HEK293 (cell line): ENCODE measurements around the gene APBA1.

Source experiments
- CTCF ChIA-PET: fragments of 350-600 bp; formaldehyde crosslinking; extraction: SDS; loops from one replicate; lab custom pipeline; 2021; ENCODE audit warnings: antibody characterized with exemption; lab: Yijun Ruan, JAX
- POLR2A ChIA-PET: fragments of 300-600 bp; formaldehyde crosslinking; extraction: SDS; loops from one replicate; lab custom pipeline; 2020; ENCODE audit warnings: antibody characterized with exemption, inconsistent platforms; lab: Yijun Ruan, JAX
- H3K27ac ChIP-seq: fragments of 200-500 bp; sonication (Bioruptor generic); 2 replicates; pipeline ENCODE4 v1.5.1; 2014; ENCODE audit warnings: low read depth, low read length, control low read depth, inconsistent platforms; ENCODE audit errors: extremely low read depth
- H3K36me3 ChIP-seq, 2 experiments: fragments of 200-500 bp in 1 of 2; sonication (Bioruptor generic) in 1 of 2; 1 replicate in 1 of 2; 2 replicates in 1 of 2; pipeline ENCODE4 v1.5.1; 2014 to 2017; ENCODE audit warnings: inconsistent platforms in 2 of 2, low read length in 2 of 2; ENCODE audit not compliant: control insufficient read depth in 2 of 2, insufficient read depth in 1 of 2
- H3K4me1 ChIP-seq: fragments of 200-500 bp; sonication (Bioruptor generic); 2 replicates; pipeline ENCODE4 v1.5.1; 2014; ENCODE audit warnings: mild to moderate bottlenecking, low read length, inconsistent platforms; ENCODE audit not compliant: control insufficient read depth, insufficient read depth
- H3K4me3 ChIP-seq: 2 replicates; pipeline ENCODE4 v1.5.1; 2011; ENCODE audit warnings: low read depth, mild to moderate bottlenecking, control low read depth, low read length, moderate library complexity
- H3K9me3 ChIP-seq: fragments of 200-500 bp; sonication (Bioruptor generic); 2 replicates; pipeline ENCODE4 v1.5.1; 2014; ENCODE audit warnings: low read depth, low read length, inconsistent platforms; ENCODE audit not compliant: control insufficient read depth, insufficient read depth
- CTCF ChIP-seq: fragments of 450-650 bp; formaldehyde crosslinking; IDR thresholded peaks from 2 replicates; pipeline ENCODE4 v1.5.1; 2016; ENCODE audit warnings: missing biosample characterization, missing genetic modification characterization
- FEZF1 ChIP-seq: fragments of 450-650 bp; formaldehyde crosslinking; IDR thresholded peaks from 2 replicates; pipeline ENCODE4 v1.5.1; 2016; ENCODE audit warnings: missing biosample characterization, missing genetic modification characterization
- GLI4 ChIP-seq: fragments of 450-650 bp; formaldehyde crosslinking; IDR thresholded peaks from 2 replicates; pipeline ENCODE4 v1.5.1; 2016; ENCODE audit warnings: missing biosample characterization, missing genetic modification characterization
- GLIS1 ChIP-seq: fragments of 450-650 bp; formaldehyde crosslinking; IDR thresholded peaks from 2 replicates; pipeline ENCODE4 v1.5.1; 2016; ENCODE audit warnings: missing biosample characterization, missing genetic modification characterization
- SP2 ChIP-seq: fragments of 450-650 bp; formaldehyde crosslinking; IDR thresholded peaks from 2 replicates; pipeline ENCODE4 v1.5.1; 2016; ENCODE audit warnings: missing biosample characterization, missing genetic modification characterization
- YY2 ChIP-seq: fragments of 450-650 bp; formaldehyde crosslinking; IDR thresholded peaks from 2 replicates; pipeline ENCODE4 v1.5.1; 2016; ENCODE audit warnings: missing biosample characterization, missing genetic modification characterization
- ZFHX2 ChIP-seq: fragments of 450-650 bp; formaldehyde crosslinking; conservative IDR thresholded peaks from 2 replicates; pipeline ENCODE4 v1.5.1; 2016; ENCODE audit warnings: missing biosample characterization, missing genetic modification characterization
- ZFP69B ChIP-seq: fragments of 450-650 bp; formaldehyde crosslinking; IDR thresholded peaks from 2 replicates; pipeline ENCODE4 v1.5.1; 2016; ENCODE audit warnings: missing biosample characterization, missing genetic modification characterization
- ZNF140 ChIP-seq: fragments of 450-650 bp; formaldehyde crosslinking; IDR thresholded peaks from 2 replicates; pipeline ENCODE4 v1.5.1; 2016; ENCODE audit warnings: missing biosample characterization, missing genetic modification characterization
- ZNF146 ChIP-seq: fragments of 450-650 bp; formaldehyde crosslinking; IDR thresholded peaks from 2 replicates; pipeline ENCODE4 v1.5.1; 2016; ENCODE audit warnings: missing biosample characterization, missing genetic modification characterization
- ZNF184 ChIP-seq: fragments of 450-650 bp; IDR thresholded peaks from 2 replicates; pipeline ENCODE4 v1.5.1; 2018; ENCODE audit warnings: missing biosample characterization, mild to moderate bottlenecking, missing genetic modification characterization
- ZNF239 ChIP-seq: fragments of 450-650 bp; formaldehyde crosslinking; IDR thresholded peaks from 2 replicates; pipeline ENCODE4 v1.5.1; 2016; ENCODE audit warnings: missing biosample characterization, missing genetic modification characterization
- ZNF423 ChIP-seq: fragments of 450-650 bp; formaldehyde crosslinking; IDR thresholded peaks from 2 replicates; pipeline ENCODE4 v1.5.1; 2016; ENCODE audit warnings: missing biosample characterization, missing genetic modification characterization
- ZNF426 ChIP-seq: fragments of 450-650 bp; formaldehyde crosslinking; IDR thresholded peaks from 2 replicates; pipeline ENCODE4 v1.5.1; 2017; ENCODE audit warnings: missing biosample characterization, missing genetic modification characterization, mild to moderate bottlenecking, inconsistent platforms, moderate library complexity
- ZNF530 ChIP-seq: fragments of 450-650 bp; formaldehyde crosslinking; IDR thresholded peaks from 2 replicates; pipeline ENCODE4 v1.5.1; 2016; ENCODE audit warnings: low read depth, missing biosample characterization, missing genetic modification characterization
- ZNF645 ChIP-seq: fragments of 450-650 bp; formaldehyde crosslinking; IDR thresholded peaks from 2 replicates; pipeline ENCODE4; 2016; ENCODE audit warnings: missing biosample characterization, missing genetic modification characterization
- ZNF747 ChIP-seq: fragments of 450-650 bp; formaldehyde crosslinking; IDR thresholded peaks from 2 replicates; pipeline ENCODE4 v1.5.1; 2016; ENCODE audit warnings: missing biosample characterization, missing genetic modification characterization
- TF ChIP-seq, protein P1 (sequence below): fragments of 450-650 bp; formaldehyde crosslinking; IDR thresholded peaks from 2 replicates; pipeline ENCODE4 v1.5.1; 2016; ENCODE audit warnings: missing biosample characterization, missing genetic modification characterization

The APBA1 gene

DNA sequence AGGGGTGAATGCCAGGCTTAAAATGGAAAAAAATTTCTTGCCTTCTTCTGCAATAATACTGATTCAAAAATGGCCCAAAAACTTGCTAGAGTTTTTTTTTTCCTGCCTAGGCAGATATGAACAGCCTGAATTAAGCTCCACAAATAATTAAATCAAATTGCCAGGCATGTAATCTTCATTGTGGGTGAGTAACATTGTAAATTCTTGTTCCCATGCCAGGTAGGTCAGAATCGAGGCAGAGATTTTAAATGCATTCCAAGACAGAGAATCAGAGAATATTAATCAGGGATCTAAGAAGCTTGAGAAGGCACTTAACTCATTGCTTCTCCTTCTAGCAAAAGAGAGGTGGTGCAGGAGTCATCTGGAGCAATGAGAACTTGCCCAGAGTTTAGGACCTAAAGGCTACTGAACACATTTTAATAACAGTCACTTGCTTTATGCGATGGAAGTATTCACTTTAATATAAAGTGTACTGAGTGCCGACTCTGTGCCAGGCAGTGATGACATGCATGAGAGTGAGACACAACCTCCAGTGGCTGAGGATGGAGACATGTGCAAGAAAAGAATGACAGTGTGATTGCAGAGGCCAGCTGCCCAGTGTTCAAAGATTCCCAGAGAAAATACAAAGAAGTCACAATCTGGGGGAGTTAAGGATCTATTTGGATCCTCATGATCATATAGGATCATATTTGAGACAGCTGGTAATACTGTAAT is 102.3 kb downstream of the APBA1 start (continued):
- TF ChIP-seq ZFHX2 (no peak), ZFP69B (tag by site-specific recombination) (no peak)
- TF ChIP-seq, protein P1, sequence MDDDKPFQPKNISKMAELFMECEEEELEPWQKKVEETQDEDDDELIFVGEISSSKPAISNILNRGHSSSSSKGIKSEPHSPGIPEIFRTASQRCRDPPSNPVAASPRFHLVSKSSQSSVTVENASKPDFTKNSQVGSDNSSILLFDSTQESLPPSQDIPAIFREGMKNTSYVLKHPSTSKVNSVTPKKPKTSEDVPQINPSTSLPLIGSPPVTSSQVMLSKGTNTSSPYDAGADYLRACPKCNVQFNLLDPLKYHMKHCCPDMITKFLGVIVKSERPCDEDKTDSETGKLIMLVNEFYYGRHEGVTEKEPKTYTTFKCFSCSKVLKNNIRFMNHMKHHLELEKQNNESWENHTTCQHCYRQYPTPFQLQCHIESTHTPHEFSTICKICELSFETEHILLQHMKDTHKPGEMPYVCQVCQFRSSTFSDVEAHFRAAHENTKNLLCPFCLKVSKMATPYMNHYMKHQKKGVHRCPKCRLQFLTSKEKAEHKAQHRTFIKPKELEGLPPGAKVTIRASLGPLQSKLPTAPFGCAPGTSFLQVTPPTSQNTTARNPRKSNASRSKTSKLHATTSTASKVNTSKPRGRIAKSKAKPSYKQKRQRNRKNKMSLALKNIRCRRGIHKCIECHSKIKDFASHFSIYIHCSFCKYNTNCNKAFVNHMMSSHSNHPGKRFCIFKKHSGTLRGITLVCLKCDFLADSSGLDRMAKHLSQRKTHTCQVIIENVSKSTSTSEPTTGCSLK (tag by site-specific recombination) = no peak

DNA sequence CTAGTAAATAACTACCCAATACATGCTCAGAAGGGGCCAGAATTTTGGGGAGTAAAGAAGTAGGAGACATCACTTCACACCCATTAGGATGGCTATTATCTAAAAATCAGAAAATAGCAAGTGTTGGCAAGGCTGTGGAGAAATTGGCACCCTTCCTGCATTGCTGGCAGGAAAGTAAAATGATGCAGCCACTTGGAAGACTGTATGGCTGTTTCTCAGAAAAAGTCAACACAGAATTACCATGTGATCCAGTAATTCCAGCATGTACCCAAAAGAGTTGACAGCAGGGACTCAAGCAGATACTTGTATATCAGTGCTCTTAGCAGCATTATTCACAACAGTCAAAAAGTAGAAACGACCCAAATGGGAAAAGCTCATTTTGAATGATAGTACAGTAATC is 107.6 kb downstream of the APBA1 start:
- no peak overlapping the region for H3K4me3 ChIP-seq
- no peaks in the 10 kb centered on the region for H3K9me3 ChIP-seq
- no peak for TF ChIP-seq ZNF239 (tag by site-specific recombination)
- TF ChIP-seq ZNF530 = no peak
- TF ChIP-seq ZNF645 = no peak
- no peak for TF ChIP-seq YY2 (tag by site-specific recombination)
- no peak for TF ChIP-seq SP2
- no peak for TF ChIP-seq ZNF423
- POLR2A ChIA-PET = no interaction called here
- CTCF ChIA-PET = interaction anchor here (0.6 to 1.1 kb wide), 2 partner anchors 14 to 121 kb away, joined by 3 read pairs; no protein-coding TSS in a partner anchor
- no peaks in the 10 kb centered on the region for H3K36me3 ChIP-seq
- H3K27ac ChIP-seq = no peak overlapping the region
- H3K4me1 ChIP-seq = no peaks in the 10 kb centered on the region

DNA sequence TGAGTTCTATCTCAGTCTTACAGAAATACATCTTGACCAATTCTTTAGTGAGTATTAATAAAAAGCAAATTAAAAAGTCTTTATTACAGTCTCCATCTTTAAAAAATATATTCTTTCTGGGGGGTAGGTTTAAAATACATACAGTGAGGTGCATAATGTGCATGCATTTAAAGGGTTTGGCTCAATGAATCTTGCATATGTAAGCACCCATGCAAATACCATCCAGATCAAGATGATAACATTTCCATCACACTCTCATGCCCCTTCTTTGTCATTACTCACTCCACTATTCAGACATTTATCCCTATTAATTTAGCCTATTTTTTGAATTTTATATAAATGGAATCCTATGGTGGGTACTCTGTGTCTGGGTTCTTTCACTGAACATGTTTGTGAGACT is 113.0 kb downstream of the APBA1 start:
- Histone ChIP-seq H3K4me1 (no peaks in the 10 kb centered on the region), H3K36me3 (no peaks in the 10 kb centered on the region), H3K9me3 (no peaks in the 10 kb centered on the region), H3K27ac (no peak overlapping the region), H3K4me3 (no peak overlapping the region)
- no peak for TF ChIP-seq CTCF (tag by site-specific recombination)
- ChIA-PET POLR2A (no interaction called here), CTCF (no interaction called here)

DNA sequence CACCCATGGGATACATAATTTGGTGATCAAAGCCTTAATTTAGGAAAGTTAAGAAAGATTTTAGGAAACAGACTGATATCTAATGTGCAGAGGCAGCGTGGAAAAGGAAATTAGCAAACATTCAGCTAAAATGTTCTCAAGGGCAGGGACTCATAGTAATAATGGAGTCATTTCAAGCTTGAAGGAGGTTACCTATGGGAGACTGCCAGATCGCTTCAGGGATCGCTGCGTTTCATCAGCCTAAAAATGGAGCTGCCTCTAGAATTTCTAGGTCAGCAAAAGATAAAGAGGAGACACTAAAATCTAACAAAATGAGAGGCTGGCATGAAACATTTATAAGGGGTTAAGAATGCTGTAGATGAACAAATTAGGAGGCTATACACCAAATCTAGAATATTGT is 115.5 kb downstream of the APBA1 start:
- no peaks in the 10 kb centered on the region for H3K4me1 ChIP-seq
- H3K4me3 ChIP-seq = no peak overlapping the region
- ChIA-PET CTCF (interaction anchor here (0.7 to 2.8 kb wide), 2 partner anchors 135 to 161 kb away, joined by 3 to 26 read pairs; no protein-coding TSS in a partner anchor), POLR2A (no interaction called here)
- H3K27ac ChIP-seq = no peak overlapping the region
- TF ChIP-seq ZNF140 (tag by site-specific recombination) = no peak
- TF ChIP-seq GLI4 = no peak
- TF ChIP-seq GLIS1 (tag by site-specific recombination) = no peak
- TF ChIP-seq ZNF146 (tag by site-specific recombination) = no peak
- no peak for TF ChIP-seq ZNF426 (tag by site-specific recombination)
- no peak for TF ChIP-seq FEZF1 (tag by site-specific recombination)
- TF ChIP-seq ZNF747 = no peak
- TF ChIP-seq ZNF184 = no peak
- H3K36me3 ChIP-seq = no peaks in the 10 kb centered on the region
- no peaks in the 10 kb centered on the region for H3K9me3 ChIP-seq
